H9 (cell line): ENCODE measurements around the gene MAPK8IP3. TPM values are rescaled to one million over a fixed set of nuclear protein-coding genes. Genes with fewer than 3 reads are reported as not detected.

Source experiments
- DNase-seq: peaks from one replicate; pipeline ENCODE4 v3.0.0-alpha.2; 2017
- H2AFZ ChIP-seq: one replicate; pipeline ENCODE4 v1.6.1; 2013; ENCODE audit warnings: mild to moderate bottlenecking, low read length, control low read depth, moderate library complexity
- H2AK5ac ChIP-seq: 2 replicates; pipeline ENCODE4 v1.6.1; 2013; ENCODE audit warnings: low read length, control low read depth, mixed read lengths; ENCODE audit not compliant: insufficient read length
- H2BK120ac ChIP-seq: one replicate; pipeline ENCODE4 v1.6.1; 2013; ENCODE audit warnings: low read depth, mild to moderate bottlenecking, low read length, control low read depth, inconsistent platforms; ENCODE audit not compliant: poor library complexity, severe bottlenecking
- H2BK12ac ChIP-seq: 2 replicates; pipeline ENCODE4 v1.6.1; 2013; ENCODE audit warnings: low read length, control low read depth, mixed read lengths, low read depth; ENCODE audit not compliant: insufficient read length
- H2BK15ac ChIP-seq: 2 replicates; pipeline ENCODE4 v1.6.1; 2013; ENCODE audit warnings: low read depth, low read length, control low read depth
- H2BK20ac ChIP-seq: one replicate; pipeline ENCODE4 v1.6.1; 2013; ENCODE audit warnings: low read depth, mild to moderate bottlenecking, low read length, control low read depth, inconsistent platforms; ENCODE audit not compliant: poor library complexity, severe bottlenecking
- H2BK5ac ChIP-seq: 2 replicates; pipeline ENCODE4 v1.6.1; 2013; ENCODE audit warnings: low read length, control low read depth, mixed read lengths; ENCODE audit not compliant: insufficient read length
- H3K14ac ChIP-seq: 2 replicates; pipeline ENCODE4 v1.6.1; 2013; ENCODE audit warnings: low read length, control low read depth; ENCODE audit not compliant: insufficient read depth
- H3K18ac ChIP-seq: 2 replicates; pipeline ENCODE4 v1.6.1; 2013; ENCODE audit warnings: low read depth, mild to moderate bottlenecking, mixed read lengths, low read length, control low read depth; ENCODE audit not compliant: insufficient read length
- H3K23ac ChIP-seq: 2 replicates; pipeline ENCODE4 v1.6.1; 2013; ENCODE audit warnings: low read length, control low read depth, mixed read lengths, low read depth; ENCODE audit not compliant: insufficient read length
- H3K23me2 ChIP-seq: 2 replicates; pipeline ENCODE4 v1.6.1; 2013; ENCODE audit warnings: low read depth, mild to moderate bottlenecking, mixed read lengths, low read length, control low read depth; ENCODE audit not compliant: insufficient read length, poor library complexity, severe bottlenecking
- H3K27ac ChIP-seq: 2 replicates; pipeline ENCODE4 v1.5.1; 2013; ENCODE audit warnings: low read length, control low read depth, mixed read lengths, low read depth; ENCODE audit not compliant: insufficient read length
- H3K27me3 ChIP-seq: 2 replicates; pipeline ENCODE4 v1.6.1; 2013; ENCODE audit warnings: low read length, control low read depth, inconsistent platforms; ENCODE audit not compliant: insufficient read depth
- H3K4ac ChIP-seq: 2 replicates; pipeline ENCODE4 v1.6.1; 2013; ENCODE audit warnings: low read depth, mild to moderate bottlenecking, control low read depth, inconsistent platforms, low read length, moderate library complexity
- H3K4me1 ChIP-seq: 2 replicates; pipeline ENCODE4 v1.6.1; 2013; ENCODE audit warnings: low read length, control low read depth, inconsistent platforms; ENCODE audit not compliant: insufficient read depth
- H3K4me2 ChIP-seq: 2 replicates; pipeline ENCODE4 v1.6.1; 2013; ENCODE audit warnings: low read length, control low read depth, mixed read lengths; ENCODE audit not compliant: insufficient read length, insufficient read depth
- H3K56ac ChIP-seq: 2 replicates; pipeline ENCODE4 v1.6.1; 2013; ENCODE audit warnings: low read depth, mild to moderate bottlenecking, mixed read lengths, low read length, control low read depth; ENCODE audit not compliant: insufficient read length
- H3K79me1 ChIP-seq: 2 replicates; pipeline ENCODE4 v1.6.1; 2013; ENCODE audit warnings: low read depth, mild to moderate bottlenecking, moderate library complexity, low read length, control low read depth, inconsistent platforms; ENCODE audit not compliant: insufficient read depth, poor library complexity, severe bottlenecking
- H3K79me2 ChIP-seq: 2 replicates; pipeline ENCODE4 v1.6.1; 2013; ENCODE audit warnings: low read length, control low read depth, inconsistent platforms; ENCODE audit not compliant: insufficient read depth
- H3K9ac ChIP-seq: 2 replicates; pipeline ENCODE4 v1.6.1; 2013; ENCODE audit warnings: low read length, control low read depth, mixed read lengths; ENCODE audit not compliant: insufficient read length; ENCODE audit errors: extremely low read depth
- H3K9me3 ChIP-seq: one replicate; pipeline ENCODE4 v1.6.1; 2013; ENCODE audit warnings: low read depth, low read length, inconsistent platforms; ENCODE audit not compliant: control insufficient read depth
- H3T11ph ChIP-seq: one replicate; pipeline ENCODE4 v1.6.1; 2013; ENCODE audit warnings: mild to moderate bottlenecking, low read length, control low read depth, inconsistent platforms
- H4K20me1 ChIP-seq: one replicate; pipeline ENCODE4 v1.6.1; 2013; ENCODE audit not compliant: control insufficient read depth, insufficient read length, insufficient read depth
- H4K5ac ChIP-seq: 2 replicates; pipeline ENCODE4 v1.6.1; 2013; ENCODE audit warnings: low read depth, mild to moderate bottlenecking, mixed read lengths, low read length, control low read depth; ENCODE audit not compliant: insufficient read length
- H4K8ac ChIP-seq: replicated peaks from 2 replicates; pipeline ENCODE4 v1.6.1; 2013; ENCODE audit warnings: low read length, control low read depth, mixed read lengths, low read depth; ENCODE audit not compliant: insufficient read length
- H4K91ac ChIP-seq: 2 replicates; pipeline ENCODE4 v1.6.1; 2013; ENCODE audit warnings: low read depth, mild to moderate bottlenecking, moderate library complexity, mixed read lengths, low read length, control low read depth; ENCODE audit not compliant: insufficient read length
- H3K27ac Mint-ChIP-seq, 3 experiments: 2 replicates in 2 of 3; 3 replicates in 1 of 3; pipeline ENCODE4 v1.8.0; 2020 to 2021; ENCODE audit warnings: mixed read lengths in 3 of 3, mild to moderate bottlenecking in 1 of 3, moderate library complexity in 1 of 3
- H3K27me3 Mint-ChIP-seq: 2 replicates; pipeline ENCODE4 v1.8.0; 2021; ENCODE audit warnings: low read depth, mild to moderate bottlenecking, moderate library complexity, mixed read lengths
- H3K36me3 Mint-ChIP-seq, 3 experiments: 2 replicates in 2 of 3; 3 replicates in 1 of 3; pipeline ENCODE4 v1.8.0; 2020 to 2021; ENCODE audit warnings: low read depth in 3 of 3, mixed read lengths in 3 of 3; ENCODE audit not compliant: insufficient read depth in 1 of 3
- H3K4me1 Mint-ChIP-seq, 2 experiments: 2 replicates each; pipeline ENCODE4 v1.8.0; 2020; ENCODE audit warnings: mixed read lengths in 2 of 2
- H3K4me3 Mint-ChIP-seq, 2 experiments: 2 replicates in 1 of 2; 3 replicates in 1 of 2; pipeline ENCODE4 v1.8.0; 2020 to 2021; ENCODE audit warnings: mild to moderate bottlenecking in 2 of 2, mixed read lengths in 2 of 2, moderate library complexity in 1 of 2
- H3K9me3 Mint-ChIP-seq, 2 experiments: 2 replicates in 1 of 2; 3 replicates in 1 of 2; pipeline ENCODE4 v1.8.0; 2020; ENCODE audit warnings: mild to moderate bottlenecking in 2 of 2, mixed read lengths in 2 of 2, moderate library complexity in 1 of 2
- CTCF ChIP-seq: fragments of 200-600 bp; sonication (generic); conservative IDR thresholded peaks from 3 replicates; pipeline ENCODE4 v1.8.0; 2021; ENCODE audit warnings: antibody characterized with exemption, mild to moderate bottlenecking
- WGBS: extraction: QIAGEN DNeasy Blood & Tissue Kit; methylation state at CpG from one replicate; pipeline ENCODE4 v1.1.7; 2013; ENCODE audit warnings: missing lambda C conversion rate, low lambda C conversion rate, mixed read lengths; ENCODE audit not compliant: insufficient read length; ENCODE audit errors: extremely low coverage; 5-methylcytosine and 5-hydroxymethylcytosine counted together
- total RNA-seq: library from RNA; stranded (reverse); gene quantifications from 2 replicates; pipeline ENCODE4 v1.2.1, GENCODE V29; 2021

The MAPK8IP3 gene
- total RNA-seq, 1 experiment from 2014 or later = 51.3 TPM

DNA sequence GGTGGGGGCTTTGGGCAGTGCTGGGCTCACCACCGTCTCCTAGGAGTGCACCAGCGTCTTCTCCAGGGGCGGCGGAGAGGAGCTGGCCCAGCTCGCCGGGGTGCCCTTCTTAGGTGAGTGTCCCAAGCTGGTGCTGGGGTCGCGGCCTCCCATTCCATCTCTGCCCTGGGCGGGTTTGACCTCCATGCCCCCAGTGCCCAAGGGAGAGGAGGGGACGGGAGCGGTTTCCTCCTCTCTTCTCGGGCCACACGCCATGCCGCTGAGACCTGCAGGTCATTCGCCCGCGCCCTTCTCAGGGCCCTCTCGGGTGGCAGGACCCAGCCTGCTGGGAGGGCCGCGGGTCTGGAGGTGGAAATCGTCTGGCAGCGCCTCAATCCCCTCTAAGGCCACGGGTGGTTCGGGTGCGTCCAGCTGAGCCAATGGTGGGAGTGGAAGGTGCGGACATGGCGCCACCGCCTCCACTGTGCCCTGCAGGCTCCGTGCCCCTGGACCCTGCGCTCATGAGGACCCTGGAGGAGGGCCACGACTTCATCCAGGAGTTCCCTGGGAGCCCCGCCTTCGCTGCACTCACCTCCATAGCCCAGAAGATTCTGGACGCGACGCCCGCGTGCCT, 82.2 kb downstream of the MAPK8IP3 start:
- Histone ChIP-seq H3K56ac (no peak overlapping the region), H3K23ac (no peak overlapping the region), H3K9me3 (no peaks in the 10 kb centered on the region), H3T11ph (no peak overlapping the region), H2AFZ (no peak overlapping the region), H3K4me1 (no peaks in the 10 kb centered on the region; the same call in 1 of the 2 replicates), H3K27me3 (no peaks in the 10 kb centered on the region), H3K14ac (no peak overlapping the region), H4K20me1 (no peaks in the 10 kb centered on the region), H3K4ac (no peak overlapping the region), H2BK12ac (no peak overlapping the region), H3K23me2 (no peaks in the 10 kb centered on the region), H3K4me2 (no peak overlapping the region), H4K8ac (no peak overlapping the region), H2BK120ac (no peak overlapping the region), H3K79me1 (peaks cover 5% of the 10 kb centered on the region), H3K27ac (no peak overlapping the region), H4K5ac (no peak overlapping the region), H2AK5ac (no peak overlapping the region), H3K9ac (no peak overlapping the region), H2BK15ac (no peak overlapping the region), H3K18ac (no peak overlapping the region), H2BK20ac (no peak overlapping the region), H4K91ac (no peak overlapping the region), H2BK5ac (no peak overlapping the region), H3K79me2 (peaks cover 8% of the 10 kb centered on the region; the same call in 1 of the 2 replicates)
- Mint-ChIP-seq H3K36me3 (peaks cover 5 to 17% (median 14%) of the 10 kb centered on the region in 3 experiments; a peak in 6 of 7 replicates), H3K27me3 (no peaks in the 10 kb centered on the region), H3K27ac (no peak overlapping the region), H3K4me1 (peaks cover 0 to 5% of the 10 kb centered on the region in 2 experiments; a peak in 1 of 4 replicates), H3K4me3 (no peak overlapping the region), H3K9me3 (no peaks in the 10 kb centered on the region)
- WGBS = no CpG with 5 or more reads among the region's 38 CpGs
- TF ChIP-seq CTCF = no peak
- no peak for DNase-seq
